HT1080 (cell line): ENCODE measurements around the gene TBC1D32. TPM values are rescaled to one million over a fixed set of nuclear protein-coding genes. Genes with fewer than 3 reads are reported as not detected.
"Not testable (repeated sequence)": the region's sequence is repeated elsewhere in the genome, so short reads cannot be mapped to it uniquely, and the experiment has no call there.

Experiments used
- DNase-seq: peaks from one replicate; pipeline ENCODE4 v3.0.0-alpha.2; 2015; ENCODE audit warnings: low read depth
- total RNA-seq: library from RNA; depleted of rRNA; stranded (reverse); fragments of >200 nt; shearing (Covaris generic); gene quantifications from 2 replicates; pipeline ENCODE4 v1.2.3, GENCODE V29; 2014

Gene TBC1D32
- total RNA-seq, 1 experiment from 2014 or later = 2.4 TPM

DNA sequence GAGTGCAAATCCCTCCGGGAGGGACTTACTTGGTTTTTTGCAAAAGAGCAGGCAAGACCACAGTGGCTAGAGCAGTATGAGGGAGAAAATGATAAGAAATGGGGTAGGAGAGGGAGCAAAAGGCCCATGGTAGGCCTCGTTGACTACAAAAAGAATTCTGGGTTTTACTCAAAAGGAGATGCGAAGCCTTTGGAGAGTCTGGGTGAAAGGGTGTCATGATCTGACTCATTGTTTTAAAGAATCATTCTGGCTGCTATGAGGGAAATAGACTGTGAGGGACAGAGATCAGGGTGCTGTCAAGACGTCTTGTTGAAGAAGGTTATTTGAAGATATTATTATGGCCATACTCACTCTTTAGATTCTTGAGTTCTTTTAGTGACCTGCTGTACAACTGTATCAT lies 13.0 kb downstream of the TBC1D32 start:
- no peak for DNase-seq

GRCh38 chr6:121319603-121320002 lies 14.7 kb downstream of the TBC1D32 start:
- no peak for DNase-seq

- peak; percentile 18 for DNase-seq
These were observed 15.1 kb downstream of the TBC1D32 start for GRCh38 chr6:121319112-121319553.

GRCh38 chr6:121314381-121315112 lies 19.7 kb downstream of the TBC1D32 start:
- no peak for DNase-seq

GRCh38 chr6:121311814-121312213 lies 22.5 kb downstream of the TBC1D32 start:
- DNase-seq = not testable (repeated sequence)

DNA sequence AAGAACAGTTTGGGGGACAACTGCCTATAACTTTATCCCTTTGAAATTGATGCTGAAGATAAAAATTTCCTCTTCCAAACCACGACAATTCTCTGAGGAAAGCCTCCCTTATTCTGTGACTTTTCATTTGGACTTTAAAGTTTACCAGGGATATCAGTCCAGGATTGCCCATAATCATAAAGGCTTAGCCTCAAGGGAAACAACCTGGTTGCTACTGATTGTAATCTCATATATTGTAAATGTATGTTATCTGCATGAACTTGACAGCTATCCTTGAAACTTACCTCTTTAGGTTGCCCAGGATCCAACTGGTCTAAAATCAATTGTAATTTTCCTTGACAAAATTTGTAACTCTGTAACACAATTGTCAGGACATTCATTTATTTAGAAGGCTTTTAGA lies 23.8 kb downstream of the TBC1D32 start:
- DNase-seq = no peak

GRCh38 chr6:121309768-121310469 lies 24.4 kb downstream of the TBC1D32 start:
- DNase-seq = peak; percentile 4

- peak; percentile 21 for DNase-seq
These were observed 28.2 kb downstream of the TBC1D32 start for GRCh38 chr6:121305957-121306607.

- DNase-seq = no peak
These were observed 31.4 kb downstream of the TBC1D32 start for GRCh38 chr6:121302882-121303281.

DNA sequence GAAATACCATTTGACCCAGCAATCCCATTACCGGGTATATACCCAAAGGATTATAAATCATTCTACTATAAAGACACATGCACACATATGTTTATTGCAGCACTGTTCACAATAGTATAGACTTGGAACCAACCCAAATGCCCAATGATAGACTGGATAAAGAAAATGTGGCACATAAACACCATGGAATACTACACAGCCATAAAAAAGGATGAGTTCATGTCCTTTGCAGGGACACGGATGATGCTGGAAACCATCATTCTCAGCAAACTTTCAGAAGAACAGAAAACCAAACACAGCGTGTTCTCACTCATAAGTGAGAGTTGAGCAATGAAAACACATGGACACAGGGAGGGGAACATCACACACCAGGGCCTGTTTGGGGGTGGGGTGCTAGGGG lies 33.1 kb downstream of the TBC1D32 start:
- DNase-seq = not testable (repeated sequence)

GRCh38 chr6:121297694-121298093 lies 36.6 kb downstream of the TBC1D32 start:
- no peak for DNase-seq

- DNase-seq = peak; percentile 4
These were observed 49.2 kb downstream of the TBC1D32 start for GRCh38 chr6:121285041-121285440.

- no peak for DNase-seq
These were observed 59.5 kb downstream of the TBC1D32 start for GRCh38 chr6:121274666-121275295.

- no peak for DNase-seq
These were observed 70.5 kb downstream of the TBC1D32 start for GRCh38 chr6:121263742-121264141.

GRCh38 chr6:121260651-121261102 lies 73.6 kb downstream of the TBC1D32 start:
- DNase-seq = peak; percentile 84

DNA sequence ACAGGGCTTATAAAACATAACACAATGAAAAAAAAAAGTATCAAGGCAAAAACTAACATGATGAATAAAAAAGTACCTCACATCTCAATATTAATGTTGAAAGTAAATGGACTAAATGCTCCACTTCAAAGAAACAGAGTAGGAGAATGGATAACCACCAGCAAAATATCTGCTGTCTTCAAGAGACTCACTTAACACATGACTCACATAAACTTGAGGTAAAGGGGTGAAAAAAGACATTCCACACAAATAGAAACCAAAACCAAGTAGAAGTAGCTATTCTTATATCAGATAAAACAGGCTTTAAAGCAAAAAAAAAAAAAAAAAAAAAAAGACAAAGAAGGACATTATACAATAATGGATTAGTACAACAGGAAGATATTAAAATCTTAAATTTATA lies 86.9 kb downstream of the TBC1D32 start:
- peak; percentile 59 for DNase-seq

- no peak for DNase-seq
These were observed 91.9 kb downstream of the TBC1D32 start for GRCh38 chr6:121242386-121242785.

DNA sequence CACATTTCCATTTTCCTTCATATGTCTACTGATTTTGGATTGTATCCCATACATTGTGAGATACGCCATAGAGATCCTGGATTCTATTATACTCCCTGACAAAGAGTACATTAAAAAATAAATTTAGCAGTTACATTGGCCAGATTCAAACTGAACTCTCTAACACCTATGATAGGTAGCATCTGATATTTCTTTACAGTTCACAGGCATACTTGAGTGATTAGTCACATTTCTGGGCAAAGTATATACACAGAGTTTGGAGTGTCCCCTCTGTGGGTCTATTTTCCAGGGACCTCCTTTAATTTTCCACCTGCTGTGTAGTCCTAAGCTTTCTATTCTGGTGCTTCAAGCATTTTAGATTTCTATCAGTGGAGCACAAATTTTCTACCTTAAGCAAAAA lies 96.4 kb downstream of the TBC1D32 start:
- DNase-seq = no peak

DNA sequence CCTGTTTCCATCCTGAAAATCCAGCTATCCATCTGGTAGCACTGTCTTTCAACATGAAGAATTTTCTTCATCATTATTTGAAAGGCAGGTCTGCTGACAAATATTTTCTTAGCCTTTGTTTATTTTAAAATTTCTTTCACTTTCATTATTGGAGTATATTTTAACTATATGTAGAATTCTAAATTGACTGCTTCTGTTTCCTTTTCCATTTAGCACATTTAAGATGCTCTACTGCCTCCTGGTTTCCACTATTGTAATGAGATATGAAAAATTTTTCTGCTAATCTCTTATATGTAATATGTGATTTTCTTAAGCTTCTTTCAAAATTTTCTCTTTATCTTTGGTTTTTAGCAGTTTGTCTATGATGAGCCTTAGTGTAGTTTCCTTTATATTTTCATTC lies 97.3 kb downstream of the TBC1D32 start:
- DNase-seq = no peak

DNA sequence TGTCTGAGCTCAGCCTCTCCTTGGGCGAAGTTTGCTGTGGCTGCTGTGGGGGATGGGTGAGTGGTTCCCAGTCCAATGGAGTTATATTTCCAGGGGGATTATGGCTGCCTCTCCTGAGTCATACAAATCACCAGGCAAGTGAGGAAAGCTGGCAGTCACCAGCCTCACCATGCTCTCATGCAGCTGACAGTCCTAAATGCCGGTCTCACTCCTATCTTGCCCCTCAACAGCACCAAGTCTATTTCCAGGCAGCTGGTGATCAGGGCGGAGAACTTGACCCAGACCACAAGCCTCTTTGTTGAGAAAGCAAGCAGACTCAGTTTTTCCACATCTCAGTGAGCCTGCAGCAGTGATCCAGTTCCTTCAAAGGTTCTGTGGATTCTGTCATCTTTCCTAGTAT lies 98.9 kb downstream of the TBC1D32 start:
- DNase-seq = peak; percentile 5

DNA sequence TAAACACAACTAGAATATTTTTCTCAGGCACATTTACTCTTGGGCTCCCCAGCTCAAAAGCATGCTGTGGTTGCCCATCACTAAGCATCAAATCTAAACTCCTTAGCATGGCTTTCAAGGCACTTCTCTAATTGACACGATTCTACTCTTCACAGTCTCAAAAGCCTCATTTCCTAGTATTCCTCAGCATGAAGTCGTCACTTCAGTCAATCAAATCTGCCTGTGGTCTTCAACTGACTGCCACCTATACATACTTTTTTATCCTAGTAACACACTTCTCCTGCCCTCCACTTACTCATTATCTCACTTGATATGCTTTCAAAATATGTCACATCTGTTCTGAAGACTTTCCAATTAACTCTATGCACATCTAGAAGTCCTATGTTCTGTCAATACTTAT lies 110.3 kb downstream of the TBC1D32 start:
- no peak for DNase-seq

- no peak for DNase-seq
These were observed 111.1 kb downstream of the TBC1D32 start for GRCh38 chr6:121223212-121223611.
